Measurements from ENCODE around the gene PCGF3.
"Not testable (repeated sequence)": the region's sequence is repeated elsewhere in the genome, so short reads cannot be mapped to it uniquely, and the experiment has no call there.

Gene PCGF3

DNA sequence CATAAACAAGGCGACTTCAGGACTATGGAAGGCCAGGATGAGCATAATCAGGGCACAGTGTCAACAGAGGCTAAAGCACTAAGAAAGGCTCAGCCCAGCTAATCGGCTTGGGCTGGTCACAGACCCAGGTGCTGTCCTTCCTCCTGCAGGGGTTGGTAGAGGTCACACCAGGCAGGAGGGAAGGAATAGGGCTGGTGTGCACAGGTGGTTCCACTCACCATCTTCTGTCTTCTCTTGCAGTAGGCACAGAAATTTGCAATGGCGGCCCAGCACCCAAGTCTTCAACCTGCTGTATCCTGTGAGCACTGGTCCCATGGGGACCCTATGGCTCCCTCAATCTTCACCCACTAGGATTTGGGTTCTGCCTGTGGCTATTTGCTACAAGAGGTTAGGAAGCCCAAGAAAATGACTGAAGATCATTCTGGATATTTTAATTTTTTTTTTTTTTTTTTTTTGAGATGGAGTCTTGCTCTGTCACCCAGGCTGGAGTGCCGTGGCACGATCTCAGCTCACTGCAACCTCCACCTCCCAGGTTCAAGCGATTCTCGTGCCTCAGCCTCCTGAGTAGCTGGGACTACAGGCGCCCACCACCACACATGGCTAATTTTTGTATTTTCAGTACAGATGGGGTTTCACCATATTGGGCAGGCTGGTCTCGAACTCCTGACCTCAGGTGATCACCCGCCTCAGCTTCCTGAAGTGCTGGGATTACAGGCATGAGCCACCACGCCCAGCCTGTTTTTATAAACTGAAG, 35.6 kb upstream of the PCGF3 start:
- not testable (repeated sequence) for DNase-seq

DNA sequence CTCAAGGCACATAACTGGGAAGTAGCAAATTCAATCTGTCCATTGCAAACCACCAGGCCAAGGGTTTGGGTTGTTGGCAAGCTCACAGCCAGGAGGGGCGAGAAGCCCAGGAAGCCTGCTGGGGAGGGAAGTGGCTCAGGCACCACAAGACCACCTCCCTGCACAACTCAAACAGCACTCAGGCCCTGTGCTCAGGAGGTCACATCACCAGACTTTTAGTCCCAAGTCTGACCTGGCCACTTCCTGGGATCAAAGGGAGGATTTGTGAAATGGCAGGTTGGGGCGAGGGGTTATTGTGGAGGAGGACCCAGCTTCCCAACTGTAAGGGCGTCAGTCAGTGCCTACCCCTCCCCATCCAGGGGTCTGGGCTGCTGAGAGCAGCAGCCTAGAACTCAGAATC, 33.9 kb upstream of the PCGF3 start:
- no peak for DNase-seq

DNA sequence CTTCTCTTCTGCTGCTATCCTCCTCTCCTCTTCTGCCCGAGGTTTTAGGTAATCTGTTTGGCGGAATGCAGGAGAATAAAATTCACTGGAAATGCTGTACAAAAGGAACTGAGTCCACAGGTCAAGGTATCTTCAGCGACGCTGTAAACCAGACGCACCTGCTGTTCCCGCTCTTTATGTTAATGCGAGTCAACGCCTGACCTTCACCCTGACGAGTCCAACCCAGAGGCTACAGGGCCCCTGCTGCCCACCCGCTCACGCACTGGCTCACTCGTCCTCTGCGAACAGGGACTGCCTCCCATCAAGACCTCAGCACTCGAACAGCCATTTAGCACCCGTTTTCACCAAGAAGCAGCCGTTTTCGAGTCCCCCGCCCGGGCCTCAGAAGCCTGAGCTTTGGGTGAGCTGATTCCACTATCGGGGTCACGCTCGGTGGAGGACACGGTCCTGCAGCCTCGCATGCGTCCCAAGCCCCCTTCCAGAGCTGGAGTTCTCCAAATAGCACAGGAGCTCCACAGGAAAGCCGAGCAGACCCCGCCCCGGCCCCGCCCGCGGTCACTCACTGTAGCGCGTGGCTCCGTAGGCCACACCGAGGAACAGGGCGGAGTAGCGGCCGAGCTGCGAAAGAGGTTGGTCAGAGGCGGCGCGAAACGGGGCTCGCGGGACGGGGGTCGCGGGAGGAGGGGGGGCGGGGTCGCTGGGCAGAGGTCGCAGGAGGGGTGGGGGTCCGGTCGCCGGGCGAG, 32.1 kb upstream of the PCGF3 start:
- DNase-seq: no peak

DNA sequence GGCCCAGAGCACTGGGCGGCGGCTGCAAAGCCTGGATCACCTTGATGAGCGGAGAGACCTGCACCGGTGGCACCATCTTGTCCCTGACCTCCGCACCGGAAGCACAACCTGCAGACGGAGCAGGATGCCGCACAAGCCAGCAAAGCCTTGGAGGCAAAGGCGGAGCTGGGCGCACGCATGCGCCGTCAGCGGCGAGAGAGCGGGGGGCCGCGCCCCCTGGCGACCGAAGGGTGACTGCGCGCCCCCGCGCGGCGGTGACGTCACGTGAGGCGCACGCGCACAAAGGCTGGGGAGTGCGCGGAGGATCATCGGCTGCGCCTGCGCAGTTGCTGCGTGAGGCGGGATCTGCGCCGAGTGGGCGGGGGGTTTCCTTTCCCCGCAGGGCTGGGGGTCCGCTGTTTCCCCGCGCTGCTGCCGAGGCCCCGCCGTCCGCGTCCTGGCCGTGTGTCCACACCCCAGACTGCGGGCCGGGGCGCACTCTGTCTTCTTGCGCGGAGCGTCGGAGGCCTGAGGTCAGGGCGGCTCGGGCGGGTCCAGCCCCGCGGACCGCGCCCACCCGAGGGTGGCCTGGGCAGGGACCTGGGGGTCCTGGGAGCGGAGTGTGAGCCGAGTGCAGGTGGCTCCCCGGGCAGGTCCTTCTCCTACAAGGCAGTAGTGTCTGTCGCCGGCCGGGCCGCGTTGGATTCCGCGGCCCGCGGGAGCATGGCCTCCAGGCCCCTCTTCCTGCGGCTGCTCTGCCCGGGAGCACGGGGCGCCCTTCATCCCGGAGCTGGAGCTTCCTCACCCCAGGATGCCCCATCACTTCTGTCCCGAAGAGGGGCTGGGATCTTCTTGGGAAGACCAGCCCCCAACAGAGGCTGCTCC, 31.2 kb upstream of the PCGF3 start, which contains the start of the genes ATP5ME and MYL5:
Gene ATP5ME (minus strand): TSS at position 105 of the 864 bp plus-strand sequence. CDS start 29 bp downstream, at position 76.
Gene MYL5 (plus strand): TSS at position 371 of the 864 bp plus-strand sequence. CDS start 3,485 bp downstream, outside the sequence.
- DNase-seq: peak; percentile 9 to 86

DNA sequence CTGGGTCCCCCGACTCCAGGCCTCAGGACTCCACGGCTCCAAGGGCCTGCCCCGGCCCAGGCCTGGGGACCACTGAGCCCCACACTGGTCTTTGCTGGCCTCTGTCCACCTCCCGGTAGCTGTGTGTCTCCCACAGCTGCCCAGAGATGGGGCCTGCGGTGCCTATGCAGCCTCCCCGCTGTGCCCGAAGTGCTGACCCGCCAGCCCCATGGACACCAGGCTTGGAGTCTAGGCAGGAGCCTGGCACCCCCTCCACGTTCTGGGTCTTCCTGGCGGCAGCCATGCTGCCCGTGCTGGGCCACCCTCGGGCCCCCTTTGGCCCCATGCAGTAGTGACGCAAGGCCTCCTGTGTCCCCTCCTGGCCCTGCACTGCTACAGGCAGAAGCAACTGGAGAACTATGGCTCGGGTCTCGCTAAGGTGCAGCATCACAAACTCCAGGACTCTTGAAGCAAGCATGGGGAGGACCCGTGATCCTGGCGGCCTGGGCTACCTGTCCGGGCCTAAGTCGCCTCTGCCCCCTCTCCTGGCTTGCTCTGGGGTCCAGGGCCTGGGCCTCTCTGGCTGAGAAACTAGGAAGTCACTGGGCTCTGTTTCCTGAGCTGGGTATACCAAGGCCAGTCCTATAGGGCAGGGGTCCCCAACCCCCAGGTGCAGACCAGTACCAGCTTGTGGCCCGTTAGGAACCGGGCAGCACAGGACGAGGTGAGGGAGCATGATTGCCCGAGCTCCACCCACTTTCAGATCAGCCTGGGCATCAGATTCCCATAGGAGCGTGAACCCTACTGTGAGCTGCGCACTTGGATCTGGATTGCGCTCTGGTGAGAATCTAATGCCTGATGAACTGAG, 30.4 kb upstream of the PCGF3 start:
- no peak for DNase-seq

DNA sequence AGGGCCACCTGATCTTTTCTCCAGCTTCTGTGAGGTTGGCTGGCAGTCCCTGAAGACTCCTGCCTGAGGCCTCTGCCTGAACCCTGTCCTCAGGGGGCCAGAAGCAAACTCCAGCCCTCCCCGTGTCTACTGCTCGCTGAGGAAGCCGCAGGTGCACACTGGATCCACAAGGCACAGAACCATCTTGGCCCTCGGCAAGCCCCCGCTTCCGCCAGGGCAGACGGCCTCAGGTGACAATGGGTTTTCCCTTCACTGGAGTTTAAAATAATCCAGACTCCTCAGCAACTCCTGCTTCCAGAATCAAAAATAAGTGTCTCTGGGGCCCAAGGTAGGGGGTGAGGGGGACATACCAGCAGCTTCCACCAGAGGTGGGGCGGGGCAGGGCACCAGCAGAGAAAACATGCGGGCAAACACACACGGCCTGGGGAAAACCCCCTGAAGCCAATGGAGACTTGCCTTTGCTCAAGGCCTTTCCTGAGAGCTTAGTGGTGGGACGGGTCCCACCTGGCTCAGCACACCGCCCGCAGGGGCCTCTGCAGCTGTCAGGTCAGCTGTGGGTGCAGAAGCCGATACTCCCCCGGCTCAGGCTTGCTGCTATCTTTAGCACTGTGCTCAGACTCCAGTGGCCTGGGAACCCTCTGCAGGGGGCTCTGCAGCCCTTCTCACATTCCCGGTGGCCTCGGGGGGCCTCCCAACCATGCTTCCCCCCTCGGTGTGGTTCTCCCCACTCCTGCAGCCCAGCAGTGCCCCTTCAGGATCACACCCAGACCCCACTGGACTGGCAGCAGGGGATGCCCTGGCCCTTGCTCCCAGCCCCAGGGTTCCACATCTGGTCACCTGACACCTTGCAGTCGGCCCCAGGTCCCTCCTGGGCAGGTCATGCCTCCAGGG, 29.4 kb upstream of the PCGF3 start:
- DNase-seq: no peak

DNA sequence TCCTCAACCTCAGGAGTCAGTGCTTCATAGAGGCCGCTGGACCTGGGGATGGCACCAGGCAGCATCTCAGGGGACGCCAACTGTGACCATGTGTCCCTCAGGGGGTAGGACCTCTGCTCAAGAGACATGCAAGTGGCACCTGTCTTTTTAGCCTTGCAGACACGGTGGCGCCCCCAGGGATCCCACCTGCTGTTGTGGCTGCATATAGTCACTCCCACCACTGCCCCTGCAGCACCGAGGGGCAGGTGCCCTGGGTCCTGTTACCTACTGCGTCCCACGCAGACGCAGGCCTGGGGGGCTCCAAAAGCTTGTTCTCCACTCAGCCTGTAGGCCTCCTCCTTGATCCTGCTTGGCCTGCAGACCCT, 28.8 kb upstream of the PCGF3 start:
- DNase-seq: no peak

DNA sequence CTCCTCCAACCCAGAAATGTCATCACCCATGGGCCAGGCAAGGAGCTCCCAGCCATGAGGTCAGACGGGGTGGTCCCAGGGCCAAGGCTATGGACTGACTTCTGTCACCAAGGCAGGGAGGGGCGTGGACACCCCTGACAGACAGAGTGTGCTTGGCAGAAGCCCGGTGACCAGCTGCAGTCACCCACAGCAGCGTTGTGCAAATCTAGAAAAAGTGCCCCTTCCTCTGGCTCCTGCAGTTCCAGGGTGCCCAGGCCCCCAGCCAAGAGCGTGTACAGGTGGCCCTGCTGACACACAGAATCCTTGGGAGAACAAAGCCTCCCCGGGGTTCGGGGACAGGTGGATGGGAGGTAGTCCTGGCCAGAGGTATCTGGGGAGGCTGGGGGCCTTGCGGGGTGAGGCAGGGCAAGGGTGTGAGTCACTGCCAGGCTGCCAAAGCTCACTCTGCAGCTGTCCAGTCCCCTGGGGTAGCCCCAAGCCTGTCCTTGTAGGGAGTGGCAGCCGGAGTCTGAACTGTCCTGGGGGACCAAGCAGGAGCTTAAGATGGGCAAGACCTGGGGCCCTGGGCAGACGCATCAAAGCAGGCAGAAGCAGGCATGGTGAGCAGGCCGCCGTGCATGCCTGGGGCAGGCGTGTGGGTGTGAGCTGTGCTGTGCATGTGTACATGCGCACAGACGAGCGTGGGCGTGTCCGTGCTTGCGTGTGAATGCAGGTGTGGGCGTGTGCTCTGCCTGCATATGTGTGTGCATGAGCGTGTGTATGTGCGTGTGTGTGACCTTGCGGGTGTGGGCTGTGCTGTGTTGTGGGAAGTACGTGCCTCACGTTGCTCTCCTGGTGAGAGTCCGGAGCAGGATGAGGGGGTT, 28.0 kb upstream of the PCGF3 start:
- DNase-seq: no peak

DNA sequence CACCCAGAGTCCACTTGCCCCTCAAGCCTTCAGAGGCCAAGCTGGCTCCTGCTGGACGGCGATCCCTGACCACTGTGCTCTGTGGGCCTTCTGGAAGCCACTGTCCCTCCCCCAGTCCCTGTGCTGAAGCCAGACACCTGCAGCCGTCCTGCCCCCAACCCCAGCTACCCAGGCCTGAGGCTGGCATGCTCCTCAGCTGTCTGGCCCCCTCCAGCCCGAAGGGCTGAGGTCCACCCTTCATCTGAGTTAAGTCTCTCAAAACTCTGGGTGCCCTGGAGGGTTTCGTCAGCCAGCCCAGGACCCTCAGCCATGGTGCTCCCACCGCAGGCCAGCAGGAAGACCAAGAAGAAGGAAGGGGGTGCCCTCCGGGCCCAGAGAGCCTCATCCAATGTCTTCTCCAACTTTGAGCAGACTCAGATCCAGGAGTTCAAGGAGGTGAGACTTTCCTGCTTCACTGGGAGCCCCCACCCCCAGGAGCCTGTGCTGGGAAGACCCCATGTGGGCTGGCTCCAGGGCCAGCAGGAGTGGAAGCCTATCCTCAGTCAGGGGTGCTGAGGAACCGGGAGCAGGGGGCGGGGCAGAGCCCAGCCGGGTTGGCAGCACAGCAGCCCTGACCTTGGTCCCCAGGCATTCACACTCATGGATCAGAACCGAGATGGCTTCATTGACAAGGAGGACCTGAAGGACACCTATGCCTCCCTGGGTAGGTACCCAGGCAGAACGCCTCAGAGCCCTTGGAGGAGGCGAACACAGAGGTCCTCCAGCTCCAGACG, 27.1 kb upstream of the PCGF3 start:
- no peak for DNase-seq

DNA sequence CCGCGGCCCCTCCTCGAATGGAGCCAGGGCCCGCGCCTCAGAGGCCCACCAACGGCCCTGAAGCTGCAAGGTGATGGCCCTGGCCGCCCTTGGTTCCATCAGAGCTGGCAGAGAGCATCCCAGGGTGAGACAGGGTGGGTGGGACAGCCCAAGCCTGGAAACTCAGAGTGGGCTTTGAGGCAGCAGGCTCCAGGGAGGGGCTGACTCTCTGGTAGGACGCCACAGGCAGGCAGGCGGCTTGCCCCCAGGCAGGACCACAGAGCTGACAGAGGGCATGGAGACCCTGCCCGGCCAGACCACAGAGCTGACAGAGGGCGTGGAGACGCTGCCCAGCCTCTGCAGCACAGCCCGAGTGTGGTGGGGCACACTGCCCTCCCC, 26.5 kb upstream of the PCGF3 start:
- DNase-seq: no peak

DNA sequence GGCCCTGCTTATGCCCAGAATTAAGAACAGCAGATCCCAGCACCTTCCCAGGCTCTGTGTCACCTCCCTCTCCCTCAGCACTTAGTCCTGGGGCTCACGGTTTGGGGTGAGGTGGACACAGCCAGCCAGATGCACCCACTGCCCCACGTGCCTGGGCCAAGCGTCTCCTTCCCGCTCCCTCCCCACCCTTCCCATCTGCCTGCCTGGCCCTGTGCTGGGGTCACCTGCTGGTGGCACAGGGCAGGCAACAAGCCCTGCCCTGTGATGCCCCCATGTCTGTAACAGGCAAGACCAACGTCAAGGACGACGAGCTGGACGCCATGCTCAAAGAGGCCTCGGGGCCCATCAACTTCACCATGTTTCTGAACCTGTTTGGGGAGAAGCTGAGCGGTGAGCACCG, 26.0 kb upstream of the PCGF3 start:
- no peak for DNase-seq

DNA sequence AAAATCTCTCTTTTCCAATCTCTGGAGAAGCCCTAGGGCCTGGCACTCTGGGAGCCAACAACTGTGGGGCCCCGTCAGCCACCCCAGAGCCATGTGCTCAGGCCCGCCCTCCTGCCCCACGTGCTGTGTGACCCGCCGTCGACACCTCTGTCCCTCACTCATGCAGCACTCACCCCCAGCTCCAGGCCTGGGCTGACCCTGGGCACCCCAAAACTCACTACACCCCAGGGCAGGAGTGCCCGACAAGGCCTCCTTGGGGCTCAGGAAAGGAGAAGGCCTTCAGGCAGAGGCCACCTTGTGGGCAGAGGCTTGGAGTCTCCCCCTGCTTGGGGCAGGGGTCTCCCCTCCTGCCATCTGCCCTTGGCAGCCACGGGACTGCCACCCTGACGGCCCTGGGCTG, 25.5 kb upstream of the PCGF3 start:
- no peak for DNase-seq

DNA sequence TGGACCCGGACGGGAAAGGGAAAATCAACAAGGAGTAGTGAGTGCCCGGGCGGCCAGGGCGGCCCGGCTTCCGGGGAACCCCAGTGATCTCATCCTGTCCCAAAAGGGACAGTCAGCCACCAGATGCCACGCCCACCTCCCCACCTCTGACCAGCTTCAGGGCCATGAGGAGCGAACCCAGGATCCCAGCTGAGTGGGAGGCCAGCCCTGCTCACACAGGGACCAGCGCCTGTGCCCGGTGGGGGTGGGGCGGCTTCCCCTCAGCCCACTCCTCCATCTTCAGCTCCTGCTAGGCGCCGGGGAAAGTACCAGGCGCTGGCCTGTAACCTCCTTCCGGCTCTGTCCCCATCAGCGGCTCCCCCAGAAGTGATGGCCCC, 25.1 kb upstream of the PCGF3 start:
- DNase-seq: no peak

DNA sequence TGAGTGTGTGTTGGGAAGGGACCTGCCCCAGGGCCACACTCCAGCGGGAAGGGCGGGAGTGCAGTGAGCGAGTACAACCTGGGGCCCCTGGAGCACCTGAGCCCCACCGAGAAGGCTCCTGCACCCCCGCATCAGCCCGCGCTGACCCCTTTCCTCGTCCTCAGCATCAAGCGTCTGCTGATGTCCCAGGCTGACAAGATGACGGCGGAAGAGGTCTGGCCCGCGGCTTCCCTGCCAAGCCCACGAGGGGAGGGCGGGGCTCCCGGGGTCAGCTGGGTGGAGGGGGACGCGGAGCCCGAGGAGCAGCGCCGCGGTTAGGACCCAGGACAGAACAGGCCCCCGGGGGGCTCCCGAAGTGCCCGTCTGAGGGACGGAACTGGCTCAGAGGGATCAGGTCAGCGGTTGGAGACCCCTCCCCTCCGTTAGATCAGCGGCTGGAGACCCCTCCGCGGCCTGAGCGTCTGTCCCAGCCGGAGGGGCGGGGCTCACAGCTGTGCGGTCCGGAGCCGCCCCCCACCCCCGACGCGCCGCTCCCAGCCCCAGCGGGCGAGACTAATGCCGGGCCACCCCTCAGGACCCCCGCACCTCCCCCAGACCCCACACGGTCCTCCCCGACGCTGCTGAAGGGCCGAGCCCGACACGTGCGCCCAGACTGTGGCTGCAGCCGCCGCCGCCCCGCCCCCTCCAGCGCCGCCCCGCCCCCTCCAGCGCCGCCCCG, 24.5 kb upstream of the PCGF3 start:
- no peak for DNase-seq

DNA sequence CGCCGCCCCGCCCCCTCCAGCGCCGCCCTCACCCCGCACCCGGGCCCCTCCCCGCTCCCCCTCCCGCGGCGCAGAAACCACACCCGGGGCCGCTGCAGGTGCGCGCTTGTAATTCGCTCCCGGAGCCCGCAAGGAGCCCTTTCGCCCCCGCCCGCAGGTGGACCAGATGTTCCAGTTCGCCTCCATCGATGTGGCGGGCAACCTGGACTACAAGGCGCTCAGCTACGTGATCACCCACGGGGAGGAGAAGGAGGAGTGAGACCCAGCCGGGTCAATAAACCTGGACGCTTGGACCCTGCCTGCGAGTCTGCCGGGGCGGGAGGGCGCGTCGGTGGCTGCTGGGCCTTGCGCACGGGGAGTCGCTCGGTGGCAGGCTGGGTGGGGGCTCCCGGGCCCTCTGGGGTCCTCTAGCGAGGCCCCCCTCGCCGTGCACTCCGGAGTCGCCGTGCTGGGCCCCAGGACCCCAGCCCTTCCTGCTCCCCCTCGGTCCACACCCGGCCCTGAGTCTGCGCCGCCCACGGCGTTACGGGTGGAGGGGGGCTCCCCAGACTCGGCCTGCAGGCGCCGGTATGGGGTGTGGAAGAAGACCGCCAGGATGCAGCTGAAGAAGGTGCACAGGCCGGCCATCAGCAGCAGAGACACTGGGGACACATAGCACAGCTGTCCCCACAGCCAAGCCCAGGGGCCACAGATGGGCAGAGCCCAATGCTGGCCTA, 23.7 kb upstream of the PCGF3 start:
- DNase-seq: no peak

DNA sequence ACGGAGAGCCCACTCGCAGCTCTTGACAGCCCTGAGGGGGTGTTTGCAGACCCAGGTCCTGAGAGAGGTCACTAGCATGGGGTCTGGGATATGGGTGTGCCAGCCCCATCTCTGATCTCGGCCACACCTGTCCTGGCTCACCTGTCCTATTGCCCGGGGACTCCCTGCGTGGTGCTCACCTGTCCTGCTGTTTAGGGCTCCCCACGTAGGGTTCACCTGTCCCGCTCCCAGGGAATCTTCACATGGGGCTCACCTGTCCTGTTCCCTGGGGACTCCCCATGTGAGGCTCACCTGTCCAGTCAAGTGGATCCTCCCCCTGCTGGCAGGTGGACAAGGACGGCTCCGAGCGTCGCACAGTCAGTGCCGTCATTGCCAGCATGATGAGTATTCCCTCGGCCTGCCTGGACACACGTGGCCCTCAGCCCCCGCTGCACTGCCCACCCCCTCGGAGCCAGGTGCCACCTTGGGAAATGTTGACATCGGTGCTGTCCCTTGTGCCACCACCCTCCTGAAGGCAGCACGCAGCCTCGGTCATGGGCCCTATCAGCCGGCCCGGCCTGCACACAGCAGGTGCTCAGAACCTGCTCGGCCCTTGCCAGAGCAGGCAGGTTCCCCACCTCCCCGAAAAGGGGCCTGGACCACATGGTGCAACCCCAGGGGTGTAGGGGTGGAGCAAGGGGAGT, 23.0 kb upstream of the PCGF3 start:
- no peak for DNase-seq

DNA sequence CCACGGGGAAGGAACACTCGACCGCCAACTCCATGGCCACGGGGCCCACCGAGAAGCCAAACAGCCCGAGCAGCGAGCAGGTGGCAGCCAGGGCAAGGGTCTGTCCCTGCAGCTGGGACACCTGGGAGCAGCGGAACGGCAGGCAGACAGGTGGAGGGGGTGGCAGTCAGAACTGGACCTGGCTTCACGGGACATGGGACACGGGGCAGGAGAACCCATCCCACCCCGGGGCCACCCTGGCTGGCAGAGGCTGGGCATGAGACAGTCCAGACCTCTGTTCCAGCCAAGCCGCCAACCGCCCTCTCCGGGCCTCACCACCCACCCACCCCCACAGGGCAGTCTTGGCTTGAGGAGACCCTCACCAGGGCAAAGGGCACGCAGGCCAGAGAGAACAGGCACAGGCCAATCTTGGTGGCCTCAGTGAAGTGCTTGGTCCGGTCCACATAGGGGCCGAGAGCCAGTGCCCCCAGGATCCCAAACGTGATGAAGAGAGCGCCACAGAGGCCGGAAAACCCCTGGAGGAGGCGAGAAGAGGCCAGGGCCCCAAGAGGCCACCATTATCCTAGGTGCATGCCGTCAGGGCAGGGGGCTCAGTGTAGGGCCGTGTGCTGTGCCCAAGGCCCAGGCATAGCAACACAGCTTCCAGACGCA, 22.3 kb upstream of the PCGF3 start:
- DNase-seq: no peak

Measured in cerebellar nuclear complex (tissue), 1 donor.